NCI-H146 treated with DMSO at 0.1 percent for 48 hours (cell line): ENCODE measurements around the gene RIC3.
A peak's percentile ranks its signal among the peaks of the same experiment; 100 is the strongest.

Experiments used
- DNase-seq: peaks from one replicate; lab custom pipeline; 2025; ENCODE audit not compliant: unreplicated experiment; lab: John Stamatoyannopoulos, UW

Gene RIC3

GRCh38 chr11:8168485-8169257 is at the start of gene RIC3:
Gene RIC3, minus strand, starts transcription at chr11:8169025. Its CDS starts 36 bp downstream, at chr11:8168989.
- DNase-seq = peak; percentile 49

GRCh38 chr11:8218409-8218808 is 49.6 kb upstream of the RIC3 start:
- DNase-seq = no peak

GRCh38 chr11:8217926-8218325 is 49.1 kb upstream of the RIC3 start:
- DNase-seq = no peak

- DNase-seq = no peak
These were observed 48.3 kb upstream of the RIC3 start for GRCh38 chr11:8217136-8217535.

GRCh38 chr11:8213376-8213775 is 44.6 kb upstream of the RIC3 start:
- no peak for DNase-seq

GRCh38 chr11:8209208-8209807 is 40.5 kb upstream of the RIC3 start:
- no peak for DNase-seq

GRCh38 chr11:8207080-8208000 is 38.5 kb upstream of the RIC3 start:
- no peak for DNase-seq

GRCh38 chr11:8206251-8207079 is 37.6 kb upstream of the RIC3 start:
- DNase-seq = peak; percentile 80

- no peak for DNase-seq
These were observed 36.7 kb upstream of the RIC3 start for GRCh38 chr11:8205566-8205965.

- DNase-seq = no peak
These were observed 35.8 kb upstream of the RIC3 start for GRCh38 chr11:8204596-8204995.

- no peak for DNase-seq
These were observed 35.2 kb upstream of the RIC3 start for GRCh38 chr11:8204025-8204424.

- no peak for DNase-seq
These were observed 34.5 kb upstream of the RIC3 start for GRCh38 chr11:8203414-8203715.

GRCh38 chr11:8202516-8203413 is 33.9 kb upstream of the RIC3 start:
- DNase-seq = no peak

- DNase-seq = no peak
These were observed 33.0 kb upstream of the RIC3 start for GRCh38 chr11:8201644-8202365.

- no peak for DNase-seq
These were observed 30.9 kb upstream of the RIC3 start for GRCh38 chr11:8199676-8200075.

- DNase-seq = no peak
These were observed 27.9 kb upstream of the RIC3 start for GRCh38 chr11:8196749-8197148.

- DNase-seq = no peak
These were observed 26.1 kb upstream of the RIC3 start for GRCh38 chr11:8194956-8195355.

- no peak for DNase-seq
These were observed 24.0 kb upstream of the RIC3 start for GRCh38 chr11:8192896-8193209.
